Measurements from ENCODE around the gene FYTTD1.

The FYTTD1 gene

GRCh38 chr3:197749601-197750395 is at the start of gene FYTTD1:
FYTTD1 (plus strand) TSS chr3:197749883; CDS start chr3:197749972, 89 bp downstream.
- peak within 1 kb of the TSS; percentile 87 for H2AFZ ChIP-seq (ENCODE audit: low read depth)
- peak within 1 kb of the TSS; percentile 79 for H3K4me2 ChIP-seq
- H3K4me1 ChIP-seq (ENCODE audit: low read depth, poor library complexity, severe bottlenecking) = peaks cover 37% of the 10 kb centered on the region
- H3K27ac ChIP-seq = peak within 1 kb of the TSS; percentile 31
- H3K27me3 ChIP-seq (ENCODE audit: insufficient read depth, low read depth) = no peaks in the 10 kb centered on the region
- H3K36me3 ChIP-seq (ENCODE audit: insufficient read depth) = no peaks in the 10 kb centered on the region
- H3K79me2 ChIP-seq (ENCODE audit: insufficient read depth, low read depth) = peaks cover 37% of the 10 kb centered on the region
- H3K9ac ChIP-seq = peak within 1 kb of the TSS; percentile 38; the same call in 1 of the 2 replicates
- no peak for TF ChIP-seq CTCF (conservative IDR thresholded peaks at IDR 0.05; ENCODE audit: low read depth, low read length)
- H4K20me1 ChIP-seq (ENCODE audit: insufficient read depth) = peaks cover 28% of the 10 kb centered on the region
- H3K4me3 ChIP-seq (IDR thresholded peaks at IDR 0.05; ENCODE audit: insufficient read depth, low read depth, low read length) = peak within 1 kb of the TSS; percentile 66

- Histone ChIP-seq H3K79me2 (ENCODE audit: insufficient read depth, low read depth) (no peaks in the 10 kb centered on the region), H3K4me2 (no peak overlapping the region), H3K4me1 (ENCODE audit: low read depth, poor library complexity, severe bottlenecking) (peaks cover 26% of the 10 kb centered on the region), H3K27me3 (ENCODE audit: insufficient read depth, low read depth) (no peaks in the 10 kb centered on the region), H3K4me3 (IDR thresholded peaks at IDR 0.05; ENCODE audit: insufficient read depth, low read depth, low read length) (no peak overlapping the region), H3K27ac (no peak overlapping the region), H4K20me1 (ENCODE audit: insufficient read depth) (no peaks in the 10 kb centered on the region), H3K9ac (no peak overlapping the region), H2AFZ (ENCODE audit: low read depth) (no peak overlapping the region), H3K36me3 (ENCODE audit: insufficient read depth) (no peaks in the 10 kb centered on the region; the same call in 1 of the 2 replicates)
- no peak for TF ChIP-seq CTCF (conservative IDR thresholded peaks at IDR 0.05; ENCODE audit: low read depth, low read length)
Measured at GRCh38 chr3:197700095-197700494, 49.6 kb upstream of the FYTTD1 start.

- H3K36me3 ChIP-seq (ENCODE audit: insufficient read depth) = no peaks in the 10 kb centered on the region; the same call in 1 of the 2 replicates
Measured at GRCh38 chr3:197701841-197702240, 47.8 kb upstream of the FYTTD1 start.

GRCh38 chr3:197706658-197707057 is 43.0 kb upstream of the FYTTD1 start:
- Histone ChIP-seq H3K9ac (no peak overlapping the region), H3K79me2 (ENCODE audit: insufficient read depth, low read depth) (peaks cover 10% of the 10 kb centered on the region)

More at GRCh38 chr3:197701841-197702240, 47.8 kb upstream of the FYTTD1 start:
- Histone ChIP-seq H3K27ac (peak overlapping the region; percentile 79), H2AFZ (ENCODE audit: low read depth) (no peak overlapping the region), H3K4me3 (IDR thresholded peaks at IDR 0.05; ENCODE audit: insufficient read depth, low read depth, low read length) (no peak overlapping the region), H3K27me3 (ENCODE audit: insufficient read depth, low read depth) (no peaks in the 10 kb centered on the region), H3K9ac (peak overlapping the region; percentile 22; the same call in 1 of the 2 replicates), H3K79me2 (ENCODE audit: insufficient read depth, low read depth) (no peaks in the 10 kb centered on the region), H3K4me1 (ENCODE audit: low read depth, poor library complexity, severe bottlenecking) (peaks cover 26% of the 10 kb centered on the region), H3K4me2 (peak overlapping the region; percentile 44), H4K20me1 (ENCODE audit: insufficient read depth) (no peaks in the 10 kb centered on the region)
- TF ChIP-seq CTCF (conservative IDR thresholded peaks at IDR 0.05; ENCODE audit: low read depth, low read length) = no peak

More at GRCh38 chr3:197706658-197707057, 43.0 kb upstream of the FYTTD1 start:
- Histone ChIP-seq H4K20me1 (ENCODE audit: insufficient read depth) (no peaks in the 10 kb centered on the region), H3K27ac (no peak overlapping the region), H3K27me3 (ENCODE audit: insufficient read depth, low read depth) (no peaks in the 10 kb centered on the region), H3K4me3 (IDR thresholded peaks at IDR 0.05; ENCODE audit: insufficient read depth, low read depth, low read length) (no peak overlapping the region), H3K4me1 (ENCODE audit: low read depth, poor library complexity, severe bottlenecking) (peaks cover 43% of the 10 kb centered on the region), H3K4me2 (no peak overlapping the region), H2AFZ (ENCODE audit: low read depth) (no peak overlapping the region), H3K36me3 (ENCODE audit: insufficient read depth) (no peaks in the 10 kb centered on the region)
- no peak for TF ChIP-seq CTCF (conservative IDR thresholded peaks at IDR 0.05; ENCODE audit: low read depth, low read length)

All from KMS-11 (cell line).